HL-60 (cell line): ENCODE measurements around the gene PHF21B.

Experiments used
- POLR2AphosphoS5 ChIP-seq: IDR thresholded peaks from 2 replicates; pipeline ENCODE4 v1.6.1; 2012; ENCODE audit warnings: low read depth
- TF ChIP-seq, protein P1 (sequence below): IDR thresholded peaks from one replicate; pipeline ENCODE4 v1.5.1; 2011; ENCODE audit warnings: low read length, control low read depth, inconsistent platforms; ENCODE audit not compliant: insufficient read depth

DNA sequence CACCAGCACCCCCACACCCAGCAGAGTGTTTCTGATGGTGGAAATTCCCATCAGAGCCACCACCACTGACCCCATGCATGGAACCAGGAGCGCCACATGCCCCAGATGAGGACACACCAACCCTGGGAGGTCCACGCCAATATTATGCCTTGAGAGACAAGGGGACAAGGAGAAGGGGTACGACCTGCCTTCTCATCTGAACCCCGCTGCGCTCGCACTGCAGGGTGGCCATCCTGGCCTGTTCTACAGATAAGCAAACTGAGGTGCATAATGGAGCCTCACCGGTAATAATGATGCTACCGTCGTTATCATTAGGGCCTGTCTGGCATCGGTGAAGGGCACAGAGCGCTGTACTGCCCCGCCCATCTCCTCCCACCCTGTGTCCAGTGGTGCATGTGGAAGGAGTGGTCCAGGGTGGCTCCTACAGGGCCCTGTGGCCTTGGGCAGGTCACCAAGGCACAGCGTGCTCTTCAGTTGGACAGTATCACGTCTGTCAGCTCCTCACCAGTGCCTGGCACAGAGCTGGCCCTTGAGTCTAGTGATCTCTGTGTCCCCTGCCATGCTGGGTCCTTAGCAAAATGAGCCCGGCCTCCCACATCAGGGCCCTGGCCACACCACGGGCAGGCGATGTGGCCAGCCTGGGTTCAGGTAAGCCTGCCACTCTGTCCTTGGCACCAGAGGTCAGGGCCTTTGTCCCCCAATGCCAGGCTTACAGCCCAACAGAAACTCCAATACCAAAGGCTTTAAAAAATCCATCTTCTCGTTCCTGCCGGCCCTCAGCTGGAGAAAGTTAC, 92.2 kb downstream of the PHF21B start:
- no peak for TF ChIP-seq POLR2AphosphoS5
- TF ChIP-seq, protein P1, sequence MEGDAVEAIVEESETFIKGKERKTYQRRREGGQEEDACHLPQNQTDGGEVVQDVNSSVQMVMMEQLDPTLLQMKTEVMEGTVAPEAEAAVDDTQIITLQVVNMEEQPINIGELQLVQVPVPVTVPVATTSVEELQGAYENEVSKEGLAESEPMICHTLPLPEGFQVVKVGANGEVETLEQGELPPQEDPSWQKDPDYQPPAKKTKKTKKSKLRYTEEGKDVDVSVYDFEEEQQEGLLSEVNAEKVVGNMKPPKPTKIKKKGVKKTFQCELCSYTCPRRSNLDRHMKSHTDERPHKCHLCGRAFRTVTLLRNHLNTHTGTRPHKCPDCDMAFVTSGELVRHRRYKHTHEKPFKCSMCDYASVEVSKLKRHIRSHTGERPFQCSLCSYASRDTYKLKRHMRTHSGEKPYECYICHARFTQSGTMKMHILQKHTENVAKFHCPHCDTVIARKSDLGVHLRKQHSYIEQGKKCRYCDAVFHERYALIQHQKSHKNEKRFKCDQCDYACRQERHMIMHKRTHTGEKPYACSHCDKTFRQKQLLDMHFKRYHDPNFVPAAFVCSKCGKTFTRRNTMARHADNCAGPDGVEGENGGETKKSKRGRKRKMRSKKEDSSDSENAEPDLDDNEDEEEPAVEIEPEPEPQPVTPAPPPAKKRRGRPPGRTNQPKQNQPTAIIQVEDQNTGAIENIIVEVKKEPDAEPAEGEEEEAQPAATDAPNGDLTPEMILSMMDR = no peak
